GM12872 (cell line): ENCODE results near the gene RPL4.

Source experiments
- CTCF ChIP-seq: IDR thresholded peaks from 3 replicates; pipeline ENCODE4 v1.5.1; 2011; ENCODE audit warnings: low read depth, mild to moderate bottlenecking, low read length, moderate library complexity; ENCODE audit not compliant: insufficient read depth

Gene RPL4

DNA sequence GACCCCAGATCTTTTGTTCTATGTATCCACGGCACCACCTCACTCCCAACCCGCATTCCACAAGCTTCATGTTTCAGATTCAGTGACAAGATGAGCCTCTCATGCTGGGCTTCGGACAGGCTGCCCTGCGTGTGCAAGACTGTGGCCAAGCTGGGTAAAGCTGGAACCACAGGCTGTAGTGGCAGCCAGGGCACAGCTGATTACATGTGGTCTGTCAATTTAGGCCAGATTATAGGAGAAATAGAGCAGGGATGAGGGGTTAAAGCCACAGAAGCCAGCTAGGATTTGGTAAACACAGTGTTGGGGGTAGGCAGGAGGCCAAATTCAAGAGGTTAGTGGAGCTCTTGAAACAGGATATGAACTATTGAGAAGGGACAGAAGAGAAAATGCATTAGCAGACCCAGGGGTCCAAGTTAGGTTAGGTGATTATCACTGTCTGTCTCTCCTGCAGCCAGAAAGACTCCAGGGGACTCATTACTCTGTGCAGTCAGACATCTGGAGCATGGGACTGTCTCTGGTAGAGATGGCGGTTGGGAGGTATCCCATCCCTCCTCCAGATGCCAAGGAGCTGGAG, 20.0 kb downstream of the RPL4 start:
- no peak for TF ChIP-seq CTCF

GRCh38 chr15:66483131-66483566, 21.5 kb downstream of the RPL4 start:
- no peak for TF ChIP-seq CTCF

DNA sequence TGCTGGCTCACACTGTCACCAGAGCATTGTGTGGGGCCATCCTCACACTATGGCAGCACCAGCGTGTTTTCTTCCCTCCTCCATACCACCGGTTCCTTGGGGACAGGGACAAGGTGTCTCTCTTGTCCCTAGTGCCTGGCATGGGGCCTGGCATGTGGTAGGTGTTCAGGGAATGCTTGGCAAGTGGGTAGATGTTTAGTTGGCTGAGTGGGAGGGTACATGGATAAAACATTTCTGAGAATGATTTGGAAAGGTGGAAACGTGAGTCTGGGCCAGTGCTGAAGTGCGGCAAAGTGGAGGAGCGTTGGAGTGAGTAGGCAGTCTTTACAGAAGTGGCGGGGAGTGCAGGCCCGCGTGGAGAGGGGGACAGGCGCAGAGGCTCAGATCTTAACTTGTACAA, 22.1 kb downstream of the RPL4 start:
- TF ChIP-seq CTCF, result no peak

DNA sequence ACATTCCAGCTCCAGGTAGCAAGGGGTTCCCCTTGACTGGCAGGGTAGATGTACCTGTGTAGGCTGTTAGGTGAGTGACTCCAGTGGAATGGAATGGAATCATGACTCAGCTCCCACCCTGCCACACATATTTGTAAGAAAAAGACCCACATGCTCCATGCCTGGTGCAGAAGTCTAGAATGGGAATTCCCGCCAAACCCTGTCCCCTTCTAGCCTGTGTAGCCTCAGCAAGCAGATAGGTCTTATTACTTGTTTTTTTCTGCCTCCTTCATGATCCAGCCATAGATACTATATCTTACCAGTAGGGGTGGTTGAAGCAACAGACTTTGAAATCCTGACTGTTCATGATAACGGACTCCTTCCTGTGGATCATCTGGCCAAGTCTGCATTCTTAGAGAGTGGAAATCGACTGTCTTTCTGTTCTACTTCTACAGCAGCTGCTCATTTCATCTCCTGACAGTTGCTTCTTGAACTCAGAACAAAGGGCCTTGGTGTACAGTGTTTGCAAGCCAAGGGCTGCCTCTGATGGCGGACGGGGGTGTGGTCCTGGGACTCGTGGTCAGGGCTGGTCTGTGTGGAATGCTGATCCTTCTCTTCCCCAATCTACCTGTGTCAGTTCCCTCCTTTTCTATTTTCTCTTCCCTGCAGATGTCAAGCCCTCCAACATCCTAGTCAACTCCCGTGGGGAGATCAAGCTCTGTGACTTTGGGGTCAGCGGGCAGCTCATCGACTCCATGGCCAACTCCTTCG, 23.4 kb downstream of the RPL4 start:
- TF ChIP-seq CTCF, result no peak

- no peak for TF ChIP-seq CTCF
Measured at GRCh38 chr15:66480267-66480666, 24.4 kb downstream of the RPL4 start.

DNA sequence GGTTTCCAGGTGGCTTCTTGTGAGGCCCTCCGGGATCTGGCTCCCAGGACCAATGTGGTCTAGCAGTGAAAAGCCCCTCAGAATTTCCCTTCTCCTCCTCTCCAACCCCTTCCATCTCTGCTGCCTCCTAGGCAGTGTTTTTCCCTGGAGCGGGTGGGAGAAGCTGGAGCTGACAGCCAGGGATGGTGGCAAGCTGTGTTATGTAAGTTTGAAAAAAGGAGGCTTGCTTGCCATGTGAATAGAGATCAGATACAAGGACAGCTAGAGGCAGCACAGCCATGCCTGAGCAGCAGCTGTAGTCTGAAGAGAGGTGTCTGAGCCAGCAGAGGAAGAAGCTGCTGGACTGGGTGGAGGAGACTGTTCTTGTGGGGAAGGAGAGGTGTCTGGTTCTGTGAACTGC, 27.6 kb downstream of the RPL4 start:
- TF ChIP-seq CTCF, result no peak

GRCh38 chr15:66476535-66476934, 28.1 kb downstream of the RPL4 start:
- TF ChIP-seq CTCF, result no peak
